SJSA1 (cell line): Measurements from ENCODE around the gene EML5. TPM values are rescaled to one million over a fixed set of nuclear protein-coding genes. Genes with fewer than 3 reads are reported as not detected.
A peak's percentile ranks its signal among the peaks of the same experiment; 100 is the strongest.
"Not testable (repeated sequence)": the region's sequence is repeated elsewhere in the genome, so short reads cannot be mapped to it uniquely, and the experiment has no call there.

ENCODE experiments used
- DNase-seq, 2 experiments: peaks; one replicate each; pipeline ENCODE4 v3.0.0-alpha.2; 2015 to 2020; ENCODE audit warnings: low spot score in 2 of 2, low read depth in 1 of 2
- H3K27ac ChIP-seq: fragments of 250-450 bp; sonication (Bioruptor Pico); 2 replicates; pipeline ENCODE4 v1.5.1; 2020; ENCODE audit warnings: mild to moderate bottlenecking, moderate library complexity
- H3K27me3 ChIP-seq: fragments of 250-450 bp; sonication (Bioruptor Pico); replicated peaks from 2 replicates; pipeline ENCODE4 v1.5.1; 2020; ENCODE audit warnings: mild to moderate bottlenecking, moderate library complexity
- H3K36me3 ChIP-seq: fragments of 250-450 bp; sonication (Bioruptor Pico); 2 replicates; pipeline ENCODE4 v1.5.1; 2020; ENCODE audit warnings: mild to moderate bottlenecking
- H3K4me1 ChIP-seq: fragments of 250-450 bp; sonication (Bioruptor Pico); replicated peaks from 2 replicates; pipeline ENCODE4 v1.6.1; 2021; ENCODE audit warnings: mild to moderate bottlenecking
- H3K4me3 ChIP-seq: fragments of 250-450 bp; sonication (Bioruptor Pico); 2 replicates; pipeline ENCODE4 v1.5.1; 2020; ENCODE audit warnings: mild to moderate bottlenecking
- H3K9me3 ChIP-seq: fragments of 250-450 bp; sonication (Bioruptor Pico); replicated peaks from 2 replicates; pipeline ENCODE4 v1.5.1; 2020; ENCODE audit warnings: mild to moderate bottlenecking
- total RNA-seq: library from RNA; depleted of rRNA; stranded (reverse); fragments of >200 nt; shearing (Covaris generic); gene quantifications from 2 replicates; pipeline ENCODE4 v1.2.3, GENCODE V29; 2014

EML5 gene
- total RNA-seq, 1 experiment from 2014 or later = not detected

- no peak for DNase-seq
- peak overlapping the region; percentile 45 for H3K4me3 ChIP-seq
- H3K4me1 ChIP-seq = peaks cover 12% of the 10 kb centered on the region
- H3K36me3 ChIP-seq = no peaks in the 10 kb centered on the region
- H3K9me3 ChIP-seq = no peaks in the 10 kb centered on the region
- peaks cover 25% of the 10 kb centered on the region for H3K27me3 ChIP-seq
- no peak overlapping the region for H3K27ac ChIP-seq
Observed at GRCh38 chr14:88791629-88792472, 902 bp downstream of the EML5 start.

- peaks cover 12% of the 10 kb centered on the region for H3K4me1 ChIP-seq
- H3K9me3 ChIP-seq = no peaks in the 10 kb centered on the region
- peaks cover 25% of the 10 kb centered on the region for H3K27me3 ChIP-seq
- H3K36me3 ChIP-seq = no peaks in the 10 kb centered on the region
- no peak overlapping the region for H3K27ac ChIP-seq
- no peak for DNase-seq
- no peak overlapping the region for H3K4me3 ChIP-seq
Observed at GRCh38 chr14:88791252-88791621, 1.5 kb downstream of the EML5 start.

DNA sequence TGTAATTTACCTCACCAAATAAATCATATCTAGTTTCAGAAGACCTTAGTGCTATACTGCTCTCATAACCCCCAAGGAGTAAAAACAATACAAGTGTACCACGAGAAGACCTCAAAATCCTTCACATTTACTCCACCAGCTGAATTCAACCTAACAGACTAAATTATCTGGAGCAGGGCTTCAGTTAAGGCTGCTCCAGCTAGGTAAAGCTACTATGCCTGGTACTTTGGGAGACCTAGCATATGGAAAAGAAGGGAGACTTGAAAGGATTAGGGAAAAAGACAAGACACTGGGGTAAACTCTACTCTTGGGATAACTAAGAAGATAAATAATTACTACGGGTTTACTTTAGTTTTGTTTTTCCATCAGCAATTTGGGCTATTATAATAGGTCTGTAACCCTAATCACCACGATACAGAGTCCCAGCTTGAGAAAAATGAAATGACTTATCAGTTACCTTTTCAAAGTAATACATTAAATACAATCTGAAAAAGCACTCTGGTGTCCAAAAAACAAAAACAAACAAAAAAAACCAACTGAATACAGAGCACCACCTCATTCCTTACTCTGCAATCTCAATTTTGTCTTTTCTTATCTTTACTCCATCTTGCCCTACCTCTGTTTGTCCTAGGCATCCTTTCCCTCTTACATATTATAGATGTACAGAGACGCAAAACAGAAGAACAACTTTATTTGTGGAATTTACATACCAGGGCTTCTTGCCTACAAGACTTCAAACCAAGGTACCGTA lies 2.1 kb downstream of the EML5 start:
- Histone ChIP-seq H3K4me3 (no peak overlapping the region), H3K36me3 (no peaks in the 10 kb centered on the region), H3K27ac (no peak overlapping the region), H3K9me3 (no peaks in the 10 kb centered on the region), H3K4me1 (peaks cover 12% of the 10 kb centered on the region), H3K27me3 (peaks cover 25% of the 10 kb centered on the region)
- DNase-seq = no peak

DNA sequence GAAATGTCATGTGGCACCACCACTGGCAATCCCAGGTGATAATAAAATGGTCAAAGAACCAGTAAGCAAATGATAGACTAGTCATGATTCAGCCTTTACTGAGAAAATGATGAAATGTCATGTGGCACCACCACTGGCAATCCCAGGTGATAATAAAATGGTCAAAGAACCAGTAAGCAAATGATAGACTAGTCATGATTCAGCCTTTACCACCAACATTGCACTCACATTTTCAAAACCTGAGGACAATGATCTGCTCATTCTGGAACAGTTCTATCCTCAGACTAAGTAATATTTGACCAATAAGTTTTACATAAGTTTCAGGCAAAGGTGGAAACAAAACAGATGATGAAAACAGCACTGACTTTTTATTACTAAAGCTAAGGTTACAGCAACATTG lies 3.2 kb downstream of the EML5 start:
- H3K9me3 ChIP-seq, DNase-seq, H3K27ac ChIP-seq, H3K36me3 ChIP-seq, H3K4me3 ChIP-seq: not testable (repeated sequence)
- peaks cover 12% of the 10 kb centered on the region for H3K4me1 ChIP-seq
- peaks cover 31% of the 10 kb centered on the region for H3K27me3 ChIP-seq

DNA sequence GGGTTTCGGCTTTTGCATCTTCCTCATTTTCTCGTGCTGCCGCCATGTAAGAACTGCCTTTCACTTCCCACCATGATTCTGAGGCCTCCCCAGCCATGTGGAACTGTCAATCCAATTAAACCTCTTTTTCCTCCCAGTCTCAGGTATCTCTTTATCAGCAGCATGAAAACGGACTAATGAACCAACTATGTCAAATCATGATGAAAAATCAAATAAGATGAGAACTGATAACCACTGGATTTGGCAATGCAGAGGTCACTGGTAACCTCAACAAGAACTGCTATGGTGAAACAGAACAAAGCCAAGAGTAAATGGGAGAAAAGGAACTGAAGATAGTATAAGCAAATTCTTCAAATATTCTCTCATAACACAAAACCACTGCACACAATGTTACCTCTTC lies 6.0 kb downstream of the EML5 start:
- no peak overlapping the region for H3K4me3 ChIP-seq
- H3K36me3 ChIP-seq = no peaks in the 10 kb centered on the region
- no peak overlapping the region for H3K27ac ChIP-seq
- no peaks in the 10 kb centered on the region for H3K4me1 ChIP-seq
- H3K27me3 ChIP-seq = peaks cover 24% of the 10 kb centered on the region
- no peak for DNase-seq
- H3K9me3 ChIP-seq = no peaks in the 10 kb centered on the region

DNA sequence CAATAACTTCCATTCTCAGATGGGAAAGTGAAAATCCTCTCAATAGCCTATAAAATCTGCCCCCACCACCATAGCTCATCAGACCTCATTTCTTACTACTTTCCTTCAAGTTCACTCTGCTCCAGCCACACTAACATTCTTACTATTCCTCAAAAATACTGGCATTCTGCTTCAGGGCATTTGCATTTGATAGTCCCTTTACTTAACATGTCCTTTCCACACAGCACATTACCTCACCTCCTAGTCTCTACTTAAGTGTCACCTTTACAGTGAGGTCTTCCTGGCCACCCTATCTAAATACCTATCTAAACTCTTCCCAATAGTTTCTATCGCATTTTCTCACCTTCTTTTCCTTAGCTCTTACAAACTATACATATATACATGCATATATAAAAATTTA lies 6.8 kb downstream of the EML5 start:
- peaks cover 16% of the 10 kb centered on the region for H3K27me3 ChIP-seq
- H3K36me3 ChIP-seq = no peaks in the 10 kb centered on the region
- no peak overlapping the region for H3K27ac ChIP-seq
- no peak overlapping the region for H3K4me3 ChIP-seq
- no peaks in the 10 kb centered on the region for H3K4me1 ChIP-seq
- DNase-seq = no peak
- H3K9me3 ChIP-seq = no peaks in the 10 kb centered on the region

DNA sequence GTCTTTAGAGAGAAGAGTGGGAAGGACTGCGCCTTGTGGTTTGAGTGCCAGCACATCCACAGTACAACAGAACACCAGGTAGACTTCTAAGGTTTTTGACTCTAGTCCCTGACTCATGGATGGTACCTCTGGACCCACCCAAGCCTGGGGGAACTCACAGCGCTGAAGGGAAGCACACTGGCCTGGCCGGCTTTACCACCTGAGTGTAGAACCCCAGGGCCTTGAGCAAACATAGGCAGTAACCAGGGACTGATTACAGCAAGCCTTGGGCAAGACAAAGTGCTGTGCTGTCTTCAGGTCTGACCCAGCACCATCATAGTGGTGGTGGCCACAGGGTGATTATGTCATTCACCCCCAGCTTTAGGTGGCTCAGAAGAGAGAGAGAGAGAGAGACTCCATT lies 17.2 kb downstream of the EML5 start:
- Histone ChIP-seq H3K9me3 (no peaks in the 10 kb centered on the region), H3K4me3 (no peak overlapping the region), H3K36me3 (no peaks in the 10 kb centered on the region), H3K27me3 (no peaks in the 10 kb centered on the region; the same call in 1 of the 2 replicates), H3K4me1 (no peaks in the 10 kb centered on the region), H3K27ac (no peak overlapping the region)
- DNase-seq = no peak

- Histone ChIP-seq H3K36me3 (no peaks in the 10 kb centered on the region), H3K9me3 (no peaks in the 10 kb centered on the region), H3K4me3 (no peak overlapping the region), H3K4me1 (no peaks in the 10 kb centered on the region), H3K27me3 (no peaks in the 10 kb centered on the region), H3K27ac (no peak overlapping the region)
- DNase-seq = no peak
Observed at GRCh38 chr14:88770736-88771135, 22.0 kb downstream of the EML5 start.

DNA sequence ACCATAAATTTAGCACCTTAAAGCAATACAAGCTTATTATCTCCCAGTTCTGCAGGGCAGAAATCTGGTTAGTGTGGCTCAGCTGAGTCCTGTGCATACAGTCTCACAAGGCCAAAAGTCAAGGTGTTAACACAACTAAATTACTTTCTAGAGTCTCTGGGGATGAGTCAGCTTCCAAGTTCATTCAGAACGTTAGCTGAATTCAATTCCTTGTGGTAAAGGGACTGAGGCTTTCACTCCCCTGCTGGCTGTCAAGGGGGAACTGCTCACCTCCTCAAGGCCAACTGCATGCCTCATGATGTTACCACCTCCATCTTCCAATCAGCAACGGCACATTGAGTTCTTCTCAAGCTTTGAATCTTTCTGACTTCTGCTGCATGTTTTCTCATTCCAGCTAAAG lies 27.6 kb downstream of the EML5 start:
- no peak for DNase-seq
- Histone ChIP-seq H3K4me3 (no peak overlapping the region), H3K36me3 (no peaks in the 10 kb centered on the region), H3K4me1 (no peaks in the 10 kb centered on the region), H3K9me3 (no peaks in the 10 kb centered on the region), H3K27me3 (no peaks in the 10 kb centered on the region), H3K27ac (no peak overlapping the region)

DNA sequence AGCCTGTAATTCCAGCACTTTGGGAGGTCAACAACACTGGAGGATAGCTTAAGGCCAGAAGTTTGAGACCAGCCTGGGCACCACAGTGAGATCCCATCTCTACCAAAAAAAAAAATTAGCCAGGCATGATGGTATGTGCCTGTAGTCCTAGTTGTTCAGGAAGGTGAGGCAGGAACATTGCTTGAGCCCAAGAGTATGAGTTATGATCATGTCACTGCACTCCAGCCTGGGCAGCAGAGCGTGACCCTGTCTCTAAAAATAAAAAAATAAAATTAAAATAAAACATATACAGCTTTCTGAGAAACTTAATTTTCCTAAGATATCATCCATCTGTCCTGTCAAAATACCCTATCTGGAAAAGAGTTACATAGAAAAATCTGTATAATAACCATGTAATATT lies 38.9 kb downstream of the EML5 start:
- no peaks in the 10 kb centered on the region for H3K36me3 ChIP-seq
- no peak overlapping the region for H3K4me3 ChIP-seq
- H3K9me3 ChIP-seq = no peaks in the 10 kb centered on the region
- H3K27me3 ChIP-seq = no peaks in the 10 kb centered on the region
- no peak overlapping the region for H3K27ac ChIP-seq
- no peak for DNase-seq
- no peaks in the 10 kb centered on the region for H3K4me1 ChIP-seq

DNA sequence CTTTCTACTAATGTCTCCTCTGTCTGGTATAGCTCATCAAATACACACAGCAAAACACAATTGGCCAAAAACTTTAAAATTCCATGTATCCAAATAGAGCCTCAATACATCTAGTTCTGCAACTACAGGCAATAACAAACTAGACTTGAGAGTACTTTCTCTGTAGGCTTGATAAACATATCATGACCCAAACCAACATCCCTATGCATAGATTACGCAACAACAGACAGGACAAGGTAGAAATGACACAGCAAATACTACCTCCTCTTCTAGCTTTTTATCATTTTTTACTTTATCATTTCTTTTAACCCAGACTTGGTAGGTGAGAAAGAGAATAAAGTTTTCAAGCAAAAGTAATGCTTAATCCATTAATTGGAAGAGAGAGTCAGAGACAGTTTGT lies 41.8 kb downstream of the EML5 start:
- no peaks in the 10 kb centered on the region for H3K27me3 ChIP-seq
- DNase-seq = no peak
- no peak overlapping the region for H3K4me3 ChIP-seq
- no peak overlapping the region for H3K27ac ChIP-seq
- H3K9me3 ChIP-seq = no peaks in the 10 kb centered on the region
- H3K4me1 ChIP-seq = no peaks in the 10 kb centered on the region
- no peaks in the 10 kb centered on the region for H3K36me3 ChIP-seq

DNA sequence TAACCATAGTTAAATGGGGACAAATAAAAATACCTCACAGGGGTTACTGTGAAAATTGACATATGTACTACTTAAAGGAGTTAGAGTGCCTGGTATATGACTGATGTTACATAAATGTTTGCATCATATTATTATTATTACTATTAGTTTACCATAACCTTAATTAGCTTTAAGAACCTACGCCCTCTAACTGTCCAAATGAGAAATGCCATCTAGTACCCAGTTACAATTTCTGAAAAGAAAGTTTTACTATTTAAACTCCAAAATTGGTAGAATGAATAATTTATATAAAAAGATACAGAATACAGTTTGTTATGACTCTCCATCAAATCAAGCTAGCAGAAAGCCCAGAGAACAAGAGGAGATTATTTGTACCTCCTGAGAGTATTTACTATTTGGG lies 42.3 kb downstream of the EML5 start:
- H3K36me3 ChIP-seq = no peaks in the 10 kb centered on the region
- no peaks in the 10 kb centered on the region for H3K27me3 ChIP-seq
- H3K4me3 ChIP-seq = no peak overlapping the region
- no peak for DNase-seq
- no peaks in the 10 kb centered on the region for H3K4me1 ChIP-seq
- no peak overlapping the region for H3K27ac ChIP-seq
- no peaks in the 10 kb centered on the region for H3K9me3 ChIP-seq

DNA sequence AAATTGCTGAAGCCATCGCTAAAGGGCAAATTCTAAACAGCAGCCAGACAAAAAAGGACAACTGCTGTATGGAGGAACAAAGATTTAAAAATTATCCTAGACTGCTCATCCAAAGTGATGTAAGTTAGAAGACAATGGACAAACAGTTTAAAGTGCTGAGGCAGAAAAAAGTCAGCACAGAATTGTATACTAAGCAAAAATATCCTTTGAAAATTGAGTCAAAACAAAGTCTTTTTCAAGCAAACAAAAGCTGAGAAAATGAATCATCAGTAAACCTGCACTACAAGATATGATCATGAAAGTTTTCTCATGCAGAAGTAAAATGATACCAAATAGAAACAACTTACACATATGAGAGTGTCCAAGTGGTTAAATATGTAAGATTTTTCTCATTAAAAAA lies 43.6 kb downstream of the EML5 start:
- Histone ChIP-seq H3K4me3 (no peak overlapping the region), H3K27ac (no peak overlapping the region), H3K4me1 (no peaks in the 10 kb centered on the region), H3K27me3 (no peaks in the 10 kb centered on the region), H3K9me3 (no peaks in the 10 kb centered on the region), H3K36me3 (no peaks in the 10 kb centered on the region)
- no peak for DNase-seq

DNA sequence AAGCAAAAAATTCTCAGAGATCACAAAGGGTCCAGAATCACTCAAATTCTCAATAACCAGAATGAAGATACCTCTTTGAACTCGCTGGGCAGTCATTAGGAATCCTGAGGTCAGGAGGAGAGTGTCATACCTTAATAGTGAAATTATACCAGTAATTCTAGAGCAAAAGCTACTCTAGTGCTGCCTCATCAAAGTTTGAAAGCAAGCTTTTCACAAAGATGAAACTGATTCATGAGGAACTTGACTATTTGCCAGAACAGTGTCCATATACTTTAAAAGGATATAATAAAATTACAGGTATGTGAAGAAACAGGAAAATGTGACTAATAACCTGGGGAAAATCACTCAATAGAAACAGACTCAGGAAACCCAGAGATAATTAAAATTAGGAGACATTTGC lies 44.5 kb downstream of the EML5 start:
- Histone ChIP-seq H3K4me3 (no peak overlapping the region), H3K36me3 (no peaks in the 10 kb centered on the region), H3K4me1 (no peaks in the 10 kb centered on the region), H3K27me3 (no peaks in the 10 kb centered on the region), H3K9me3 (no peaks in the 10 kb centered on the region), H3K27ac (no peak overlapping the region)
- DNase-seq = no peak
